K562 (cell line): ENCODE measurements around the gene BCAS1. TPM values are rescaled to one million over a fixed set of nuclear protein-coding genes. Genes with fewer than 3 reads are reported as not detected.
A peak's percentile ranks its signal among the peaks of the same experiment; 100 is the strongest.

Source experiments
- BRD9 ChIP-seq: fragments of 450-650 bp; IDR thresholded peaks from 2 replicates; pipeline ENCODE4 v1.6.1; 2018; ENCODE audit warnings: low read depth; ENCODE audit not compliant: partially characterized antibody
- CHCHD3 ChIP-seq: fragments of 250-450 bp; sonication (Bioruptor Pico); IDR thresholded peaks from 2 replicates; pipeline ENCODE4 v2.1.2; 2022; ENCODE audit warnings: mild to moderate bottlenecking
- CTBP1 ChIP-seq: fragments of 450-650 bp; IDR thresholded peaks from 2 replicates; pipeline ENCODE4 v1.6.1; 2016; ENCODE audit warnings: borderline replicate concordance
- HEY1 ChIP-seq: fragments of 250-450 bp; sonication (Bioruptor Pico); IDR thresholded peaks from 2 replicates; pipeline ENCODE4 v1.5.0; 2020; ENCODE audit warnings: mild to moderate bottlenecking, moderate library complexity, borderline replicate concordance
- HMG20A ChIP-seq: fragments of 450-650 bp; formaldehyde crosslinking; conservative IDR thresholded peaks from 2 replicates; pipeline ENCODE4 v1.4.0; 2020; ENCODE audit warnings: mild to moderate bottlenecking, mixed read lengths
- HNRNPUL1 ChIP-seq: fragments of 200-400 bp; formaldehyde crosslinking; IDR thresholded peaks from 2 replicates; pipeline ENCODE4 v1.6.1; 2017; ENCODE audit warnings: low read length
- KLF13 ChIP-seq: fragments of 450-650 bp; IDR thresholded peaks from 2 replicates; pipeline ENCODE4 v1.6.1; 2016; ENCODE audit warnings: missing genetic modification characterization, low read depth, mild to moderate bottlenecking, missing compliant biosample characterization, moderate library complexity, borderline replicate concordance
- MTF1 ChIP-seq: fragments of 250-450 bp; sonication (Bioruptor Pico); IDR thresholded peaks from 2 replicates; pipeline ENCODE4 v1.9.0; 2021; ENCODE audit warnings: moderate library complexity, mild to moderate bottlenecking, inconsistent platforms, borderline replicate concordance
- NFIC ChIP-seq: fragments of 450-650 bp; IDR thresholded peaks from 2 replicates; pipeline ENCODE4 v1.6.1; 2017; ENCODE audit warnings: mild to moderate bottlenecking, inconsistent platforms
- NFIX ChIP-seq: fragments of 250-450 bp; sonication (Bioruptor Pico); IDR thresholded peaks from 2 replicates; pipeline ENCODE4 v1.4.0; 2020; ENCODE audit warnings: low read depth, mild to moderate bottlenecking, moderate library complexity
- PHF8 ChIP-seq: fragments of 200-600 bp; sonication (generic); IDR thresholded peaks from 2 replicates; pipeline ENCODE4 v1.6.1; 2012; ENCODE audit warnings: mixed run types, mild to moderate bottlenecking, inconsistent platforms, low read length, moderate library complexity, borderline replicate concordance
- PRMT5 ChIP-seq: sonication (generic); formaldehyde crosslinking; IDR thresholded peaks from 2 replicates; pipeline ENCODE4 v1.5.0; 2020; ENCODE audit warnings: missing genetic modification reagents
- RUNX1 ChIP-seq: sonication (generic); IDR thresholded peaks from 2 replicates; pipeline ENCODE4 v1.6.1; 2016; ENCODE audit warnings: antibody characterized with exemption, low read depth
- SMARCE1 ChIP-seq: fragments of 450-650 bp; IDR thresholded peaks from 2 replicates; pipeline ENCODE4 v1.7.1; 2016; ENCODE audit warnings: mild to moderate bottlenecking
- SREBF1 ChIP-seq: fragments of 150-350 bp; IDR thresholded peaks from 2 replicates; pipeline ENCODE4 v1.6.1; 2014; ENCODE audit warnings: antibody characterized with exemption, low read depth, low read length, borderline replicate concordance
- SRSF3 ChIP-seq: fragments of 200-400 bp; formaldehyde crosslinking; IDR thresholded peaks from 2 replicates; pipeline ENCODE4 v1.6.1; 2016; ENCODE audit warnings: mild to moderate bottlenecking, low read length, moderate library complexity; ENCODE audit not compliant: insufficient read depth
- TEAD1 ChIP-seq, 2 experiments: fragments of 450-650 bp in 1 of 2; sonication (generic) in 1 of 2; formaldehyde crosslinking; IDR thresholded peaks; 2 replicates each; pipeline versions ENCODE4 v1.4.0 to v1.8.0; 2020 to 2022; ENCODE audit warnings: mild to moderate bottlenecking in 2 of 2, missing genetic modification reagents in 1 of 2
- ZNF224 ChIP-seq: sonication (generic); formaldehyde crosslinking; IDR thresholded peaks from 2 replicates; pipeline ENCODE4 v1.8.0; 2022; ENCODE audit warnings: mild to moderate bottlenecking, missing genetic modification reagents
- ZNF77 ChIP-seq: fragments of 250-450 bp; sonication (Bioruptor Pico); IDR thresholded peaks from 2 replicates; pipeline ENCODE4 v1.5.0; 2020
- ZNF79 ChIP-seq: fragments of 250-450 bp; sonication (Bioruptor Pico); IDR thresholded peaks from 2 replicates; pipeline ENCODE4 v1.4.0; 2020; ENCODE audit warnings: low read depth, mild to moderate bottlenecking, moderate library complexity
- polyA plus RNA-seq, 8 experiments: library from polyadenylated mRNA; depleted of rRNA in 4 of 8; stranded (reverse) in 5 of 8; unstranded in 3 of 8; fragments of >200 nt; fragmentation: Nextera tagmentation in 2 of 8; fragmentation: Illumina TruSeq in 1 of 8; extraction: Ambion mirVana in 2 of 8; extraction: Trizol in 1 of 8; gene quantifications; 2 replicates each; pipeline versions ENCODE4 v1.2.1 to v1.2.3, GENCODE V29; 2011 to 2014; ENCODE audit warnings: inconsistent platforms in 1 of 8, missing spikeins in 1 of 8
- total RNA-seq, 7 experiments: library from RNA; depleted of rRNA in 6 of 7; stranded (reverse); fragments of >200 nt in 6 of 7; fragmentation: Illumina TruSeq in 2 of 7; extraction: Trizol in 2 of 7; gene quantifications; 2 replicates each; pipeline versions ENCODE4 v1.2.1 to v1.2.3, GENCODE V29; 2011 to 2021; ENCODE audit warnings: low replicate concordance in 1 of 7
- TF ChIP-seq, protein P1 (sequence below): fragments of 250-450 bp; sonication (Bioruptor Pico); IDR thresholded peaks from 2 replicates; pipeline ENCODE4 v1.8.0; 2022; ENCODE audit warnings: inconsistent platforms
- TF ChIP-seq, protein P2 (sequence below): sonication (generic); formaldehyde crosslinking; IDR thresholded peaks from 2 replicates; pipeline ENCODE4 v1.8.1; 2022; ENCODE audit warnings: missing genetic modification reagents
- TF ChIP-seq, protein P3 (sequence below): fragments of 250-450 bp; sonication (Bioruptor Pico); IDR thresholded peaks from 2 replicates; pipeline ENCODE4 v1.9.0; 2021; ENCODE audit warnings: mild to moderate bottlenecking
- TF ChIP-seq, protein P4 (sequence below): fragments of 450-650 bp; formaldehyde crosslinking; IDR thresholded peaks from 2 replicates; pipeline ENCODE4 v1.4.0; 2020; ENCODE audit warnings: mild to moderate bottlenecking, moderate library complexity

The BCAS1 gene
- total and polyA plus RNA-seq, 9 of the 15 experiments (the other 6 are each of a cell fraction or from before 2014, with no cell fraction given): 0.18 to 2.3 (median 0.93) TPM

DNA sequence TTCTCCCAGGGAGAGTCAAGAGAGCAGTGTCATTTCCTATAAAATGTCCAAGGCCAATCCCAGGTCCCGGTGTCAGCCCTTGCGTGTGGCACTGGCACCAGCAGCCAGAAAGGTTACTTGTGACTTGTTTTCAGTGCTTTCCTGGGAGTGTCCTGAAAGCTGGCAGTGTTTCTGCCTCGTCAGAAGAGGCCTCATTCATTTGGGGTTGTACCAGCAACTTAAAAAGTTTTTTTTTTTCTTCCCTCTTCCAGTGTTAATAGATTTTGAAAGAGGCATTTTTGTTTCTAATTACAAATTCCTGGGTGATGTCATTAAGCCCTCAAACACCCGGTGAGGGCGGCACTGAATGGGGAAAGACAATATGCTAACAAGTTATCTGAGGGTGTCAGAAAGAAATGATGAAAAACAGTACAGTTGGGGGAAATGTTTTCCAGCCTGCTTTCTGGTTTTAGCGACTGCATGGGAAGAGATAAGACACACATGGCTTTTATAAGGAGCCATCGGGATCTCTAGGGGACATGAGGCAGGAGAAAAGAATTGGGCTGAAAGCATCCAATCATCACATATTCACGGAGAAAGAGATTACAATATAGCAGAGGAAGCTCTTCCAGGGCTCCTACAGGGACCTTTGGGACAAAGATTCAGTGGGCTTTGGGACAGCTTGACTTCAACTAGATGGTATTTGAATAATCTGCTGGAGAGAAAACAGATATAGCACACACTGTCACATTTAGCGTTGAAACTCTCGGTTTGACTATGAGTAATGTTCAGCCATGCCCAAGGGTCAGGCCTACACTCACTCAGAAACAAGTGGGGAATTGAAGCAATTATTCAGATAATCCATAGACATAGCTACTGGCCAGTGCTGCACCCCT lies 153.0 kb downstream of the BCAS1 start (continued):
- TF ChIP-seq KLF13 (no peak), HNRNPUL1 (no peak), CHCHD3 (CRISPR knock-in tag) (no peak), NFIC (peak; percentile 64), RUNX1 (no peak), HEY1 (CRISPR knock-in tag) (no peak), MTF1 (CRISPR knock-in tag) (no peak), PHF8 (no peak), SREBF1 (no peak), SRSF3 (no peak), CTBP1 (peak; percentile 61), ZNF77 (CRISPR knock-in tag) (no peak), HMG20A (CRISPR knock-in tag) (no peak), NFIX (CRISPR knock-in tag) (no peak), BRD9 (no peak), TEAD1 (CRISPR knock-in tag; IDR thresholded peaks at IDR 0.05) (peak in 1 of 2 experiments; percentile 43; a peak in 1 of 4 replicates), PRMT5 (CRISPR knock-in tag) (no peak), ZNF79 (no peak), SMARCE1 (peak; percentile 74), ZNF224 (CRISPR knock-in tag) (no peak)
- TF ChIP-seq, protein P1, sequence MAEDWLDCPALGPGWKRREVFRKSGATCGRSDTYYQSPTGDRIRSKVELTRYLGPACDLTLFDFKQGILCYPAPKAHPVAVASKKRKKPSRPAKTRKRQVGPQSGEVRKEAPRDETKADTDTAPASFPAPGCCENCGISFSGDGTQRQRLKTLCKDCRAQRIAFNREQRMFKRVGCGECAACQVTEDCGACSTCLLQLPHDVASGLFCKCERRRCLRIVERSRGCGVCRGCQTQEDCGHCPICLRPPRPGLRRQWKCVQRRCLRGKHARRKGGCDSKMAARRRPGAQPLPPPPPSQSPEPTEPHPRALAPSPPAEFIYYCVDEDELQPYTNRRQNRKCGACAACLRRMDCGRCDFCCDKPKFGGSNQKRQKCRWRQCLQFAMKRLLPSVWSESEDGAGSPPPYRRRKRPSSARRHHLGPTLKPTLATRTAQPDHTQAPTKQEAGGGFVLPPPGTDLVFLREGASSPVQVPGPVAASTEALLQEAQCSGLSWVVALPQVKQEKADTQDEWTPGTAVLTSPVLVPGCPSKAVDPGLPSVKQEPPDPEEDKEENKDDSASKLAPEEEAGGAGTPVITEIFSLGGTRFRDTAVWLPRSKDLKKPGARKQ (CRISPR knock-in tag): no peak
- TF ChIP-seq, protein P2, sequence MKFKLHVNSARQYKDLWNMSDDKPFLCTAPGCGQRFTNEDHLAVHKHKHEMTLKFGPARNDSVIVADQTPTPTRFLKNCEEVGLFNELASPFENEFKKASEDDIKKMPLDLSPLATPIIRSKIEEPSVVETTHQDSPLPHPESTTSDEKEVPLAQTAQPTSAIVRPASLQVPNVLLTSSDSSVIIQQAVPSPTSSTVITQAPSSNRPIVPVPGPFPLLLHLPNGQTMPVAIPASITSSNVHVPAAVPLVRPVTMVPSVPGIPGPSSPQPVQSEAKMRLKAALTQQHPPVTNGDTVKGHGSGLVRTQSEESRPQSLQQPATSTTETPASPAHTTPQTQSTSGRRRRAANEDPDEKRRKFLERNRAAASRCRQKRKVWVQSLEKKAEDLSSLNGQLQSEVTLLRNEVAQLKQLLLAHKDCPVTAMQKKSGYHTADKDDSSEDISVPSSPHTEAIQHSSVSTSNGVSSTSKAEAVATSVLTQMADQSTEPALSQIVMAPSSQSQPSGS (CRISPR knock-in tag): no peak
- TF ChIP-seq, protein P3, sequence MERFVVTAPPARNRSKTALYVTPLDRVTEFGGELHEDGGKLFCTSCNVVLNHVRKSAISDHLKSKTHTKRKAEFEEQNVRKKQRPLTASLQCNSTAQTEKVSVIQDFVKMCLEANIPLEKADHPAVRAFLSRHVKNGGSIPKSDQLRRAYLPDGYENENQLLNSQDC (CRISPR knock-in tag): no peak
- TF ChIP-seq, protein P4, sequence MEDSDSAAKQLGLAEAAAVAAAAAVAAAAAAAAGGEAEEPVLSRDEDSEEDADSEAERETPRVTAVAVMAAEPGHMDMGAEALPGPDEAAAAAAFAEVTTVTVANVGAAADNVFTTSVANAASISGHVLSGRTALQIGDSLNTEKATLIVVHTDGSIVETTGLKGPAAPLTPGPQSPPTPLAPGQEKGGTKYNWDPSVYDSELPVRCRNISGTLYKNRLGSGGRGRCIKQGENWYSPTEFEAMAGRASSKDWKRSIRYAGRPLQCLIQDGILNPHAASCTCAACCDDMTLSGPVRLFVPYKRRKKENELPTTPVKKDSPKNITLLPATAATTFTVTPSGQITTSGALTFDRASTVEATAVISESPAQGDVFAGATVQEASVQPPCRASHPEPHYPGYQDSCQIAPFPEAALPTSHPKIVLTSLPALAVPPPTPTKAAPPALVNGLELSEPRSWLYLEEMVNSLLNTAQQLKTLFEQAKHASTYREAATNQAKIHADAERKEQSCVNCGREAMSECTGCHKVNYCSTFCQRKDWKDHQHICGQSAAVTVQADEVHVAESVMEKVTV (CRISPR knock-in tag): no peak
